Measurements from ENCODE around the gene TUT1.

- TF ChIP-seq CTCF (IDR thresholded peaks at IDR 0.05), result no peak
- no peak for TF ChIP-seq POLR2A (IDR thresholded peaks at IDR 0.05)
Observed at GRCh38 chr11:62600367-62601121, 9.2 kb upstream of the TUT1 start.

Data from vagina (tissue), 2 donors.